ENCODE measurements around the gene IL12RB1. TPM values are rescaled to one million over a fixed set of nuclear protein-coding genes. Genes with fewer than 3 reads are reported as not detected.

Gene IL12RB1
- total RNA-seq, 2 donors from 2014 or later, result not detected

DNA sequence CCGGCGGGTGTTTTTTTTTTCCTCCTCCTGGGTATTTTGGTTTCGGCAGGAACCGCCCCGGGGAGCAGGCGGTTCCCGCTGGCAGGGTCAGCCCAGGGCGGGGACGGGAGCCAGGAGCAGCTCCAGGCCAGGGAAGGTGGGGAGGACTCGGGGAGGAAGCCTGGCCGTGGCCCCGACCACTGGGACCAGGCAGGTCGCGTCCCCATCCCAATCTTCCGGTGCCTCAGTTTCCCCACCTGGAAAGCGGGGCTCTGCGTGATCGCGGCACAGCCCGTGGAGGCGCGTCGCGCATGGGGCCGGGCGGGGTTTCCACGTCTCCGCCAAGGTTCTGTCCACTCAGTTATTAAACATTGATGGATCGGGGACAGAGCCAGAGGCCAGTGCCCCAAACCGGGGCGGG is 34.8 kb downstream of the IL12RB1 start:
- Histone ChIP-seq H3K36me3 (ENCODE audit: control insufficient read depth, insufficient read depth, low read length) (no peaks in the 10 kb centered on the region), H3K4me3 (ENCODE audit: low read length) (no peak overlapping the region), H3K9me3 (ENCODE audit: control insufficient read depth, low read length) (no peaks in the 10 kb centered on the region), H3K27me3 (ENCODE audit: control insufficient read depth, insufficient read depth, low read length, poor library complexity, severe bottlenecking) (no peaks in the 10 kb centered on the region), H3K4me1 (ENCODE audit: control insufficient read depth, insufficient read depth, low read length) (no peaks in the 10 kb centered on the region), H3K9ac (ENCODE audit: extremely low read depth, low read length, poor library complexity, severe bottlenecking) (no peak overlapping the region), H3K27ac (ENCODE audit: low read depth, low read length) (no peak overlapping the region)
- DNase-seq, result no peak
- Mint-ChIP-seq H3K9me3 (no peaks in the 10 kb centered on the region), H3K4me1 (no peaks in the 10 kb centered on the region), H3K4me3 (no peak overlapping the region), H3K36me3 (ENCODE audit: low read depth) (no peaks in the 10 kb centered on the region), H3K27ac (no peak overlapping the region), H3K27me3 (ENCODE audit: insufficient read depth) (peaks cover 3% of the 10 kb centered on the region)
- TF ChIP-seq, protein P1, sequence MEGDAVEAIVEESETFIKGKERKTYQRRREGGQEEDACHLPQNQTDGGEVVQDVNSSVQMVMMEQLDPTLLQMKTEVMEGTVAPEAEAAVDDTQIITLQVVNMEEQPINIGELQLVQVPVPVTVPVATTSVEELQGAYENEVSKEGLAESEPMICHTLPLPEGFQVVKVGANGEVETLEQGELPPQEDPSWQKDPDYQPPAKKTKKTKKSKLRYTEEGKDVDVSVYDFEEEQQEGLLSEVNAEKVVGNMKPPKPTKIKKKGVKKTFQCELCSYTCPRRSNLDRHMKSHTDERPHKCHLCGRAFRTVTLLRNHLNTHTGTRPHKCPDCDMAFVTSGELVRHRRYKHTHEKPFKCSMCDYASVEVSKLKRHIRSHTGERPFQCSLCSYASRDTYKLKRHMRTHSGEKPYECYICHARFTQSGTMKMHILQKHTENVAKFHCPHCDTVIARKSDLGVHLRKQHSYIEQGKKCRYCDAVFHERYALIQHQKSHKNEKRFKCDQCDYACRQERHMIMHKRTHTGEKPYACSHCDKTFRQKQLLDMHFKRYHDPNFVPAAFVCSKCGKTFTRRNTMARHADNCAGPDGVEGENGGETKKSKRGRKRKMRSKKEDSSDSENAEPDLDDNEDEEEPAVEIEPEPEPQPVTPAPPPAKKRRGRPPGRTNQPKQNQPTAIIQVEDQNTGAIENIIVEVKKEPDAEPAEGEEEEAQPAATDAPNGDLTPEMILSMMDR (conservative IDR thresholded peaks at IDR 0.05), result no peak
- 81 to 83% methylated on average over 12 to 28 of the region's 31 CpGs for WGBS, 2 experiments (ENCODE audit: insufficient coverage in 1 of 2, insufficient read length in 1 of 2)

DNA sequence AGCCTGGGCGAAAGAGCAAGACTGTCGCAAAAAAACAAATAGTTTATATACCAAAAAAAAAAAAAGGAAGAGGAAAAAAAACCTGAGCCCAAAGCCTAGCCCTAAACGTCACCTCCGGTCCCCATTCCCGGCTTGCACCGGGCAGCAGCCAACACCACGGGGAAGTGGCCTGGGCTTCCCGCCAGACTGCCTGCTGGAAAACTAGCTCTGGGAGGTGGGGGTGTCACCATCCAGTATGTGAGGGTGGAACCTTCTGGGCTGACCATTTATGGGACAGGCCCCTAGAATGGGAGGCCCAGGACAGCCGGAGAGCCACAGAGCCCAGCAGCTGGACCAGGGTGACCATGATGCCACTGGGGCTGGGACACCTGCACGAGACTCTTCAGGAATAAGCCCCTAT is 37.3 kb downstream of the IL12RB1 start:
- H3K27me3 Mint-ChIP-seq (ENCODE audit: insufficient read depth), result peaks cover 3% of the 10 kb centered on the region
- Histone ChIP-seq H3K9ac (ENCODE audit: extremely low read depth, low read length, poor library complexity, severe bottlenecking) (no peak overlapping the region), H3K27ac (ENCODE audit: low read depth, low read length) (no peak overlapping the region), H3K36me3 (ENCODE audit: control insufficient read depth, insufficient read depth, low read length) (no peaks in the 10 kb centered on the region), H3K9me3 (ENCODE audit: control insufficient read depth, low read length) (no peaks in the 10 kb centered on the region), H3K27me3 (ENCODE audit: control insufficient read depth, insufficient read depth, low read length, poor library complexity, severe bottlenecking) (no peaks in the 10 kb centered on the region), H3K4me1 (ENCODE audit: control insufficient read depth, insufficient read depth, low read length) (no peaks in the 10 kb centered on the region), H3K4me3 (ENCODE audit: low read length) (no peak overlapping the region)
- no peaks in the 10 kb centered on the region for H3K4me1 Mint-ChIP-seq
- 93 to 94% methylated on average over 4 to 10 of the region's 10 CpGs for WGBS, 2 experiments (ENCODE audit: insufficient coverage in 1 of 2, insufficient read length in 1 of 2)
- no peak overlapping the region for H3K27ac Mint-ChIP-seq
- no peaks in the 10 kb centered on the region for H3K9me3 Mint-ChIP-seq
- H3K4me3 Mint-ChIP-seq, result no peak overlapping the region
- DNase-seq, result no peak
- TF ChIP-seq, protein P1 (conservative IDR thresholded peaks at IDR 0.05), result no peak
- H3K36me3 Mint-ChIP-seq (ENCODE audit: low read depth), result no peaks in the 10 kb centered on the region

DNA sequence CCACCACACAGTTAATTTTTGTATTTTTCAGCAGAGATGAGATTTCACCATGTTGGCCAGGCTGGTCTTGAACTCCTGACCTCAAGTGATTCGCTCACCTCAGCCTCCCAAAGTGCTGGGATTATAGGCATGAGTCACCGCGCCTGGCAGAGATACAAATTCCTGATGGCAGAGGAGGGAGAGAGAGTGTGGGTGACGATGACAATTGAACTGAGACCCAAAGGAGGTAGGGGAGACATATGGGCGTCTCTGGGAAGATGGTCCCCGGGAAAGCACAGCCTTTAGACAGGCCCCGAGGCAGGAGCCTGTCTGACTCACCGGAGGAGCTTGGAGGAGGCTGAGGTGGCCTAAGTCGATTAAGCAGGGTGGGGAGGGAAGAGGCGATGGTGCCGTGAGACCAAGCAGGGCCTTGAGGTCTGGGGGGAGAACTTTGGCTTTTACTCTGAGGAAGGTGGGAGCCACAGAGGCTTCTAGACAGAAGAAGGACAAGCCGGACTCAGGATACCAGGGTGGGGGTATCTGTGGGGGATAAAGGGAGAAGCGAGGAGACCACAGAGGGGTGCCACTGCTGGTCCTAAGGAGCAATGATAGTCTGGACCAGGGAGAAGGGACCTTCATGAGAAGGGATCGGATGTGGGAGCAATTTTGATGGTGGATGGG is 40.5 kb downstream of the IL12RB1 start:
- TF ChIP-seq, protein P1 (conservative IDR thresholded peaks at IDR 0.05), result no peak
- WGBS, 2 experiments (ENCODE audit: insufficient coverage in 1 of 2, insufficient read length in 1 of 2), result 84 to 87% methylated on average over 7 to 14 of the region's 14 CpGs
- Mint-ChIP-seq H3K4me1 (no peaks in the 10 kb centered on the region), H3K4me3 (no peak overlapping the region), H3K27me3 (ENCODE audit: insufficient read depth) (peaks cover 6% of the 10 kb centered on the region), H3K36me3 (ENCODE audit: low read depth) (no peaks in the 10 kb centered on the region), H3K27ac (no peak overlapping the region), H3K9me3 (no peaks in the 10 kb centered on the region)
- Histone ChIP-seq H3K9ac (ENCODE audit: extremely low read depth, low read length, poor library complexity, severe bottlenecking) (no peak overlapping the region), H3K9me3 (ENCODE audit: control insufficient read depth, low read length) (no peaks in the 10 kb centered on the region), H3K27ac (ENCODE audit: low read depth, low read length) (no peak overlapping the region), H3K36me3 (ENCODE audit: control insufficient read depth, insufficient read depth, low read length) (no peaks in the 10 kb centered on the region), H3K4me3 (ENCODE audit: low read length) (no peak overlapping the region), H3K4me1 (ENCODE audit: control insufficient read depth, insufficient read depth, low read length) (no peaks in the 10 kb centered on the region), H3K27me3 (ENCODE audit: control insufficient read depth, insufficient read depth, low read length, poor library complexity, severe bottlenecking) (no peaks in the 10 kb centered on the region)
- DNase-seq, result no peak

All from endodermal cell (in vitro differentiated cells).